Measurements from ENCODE around the gene CCNY.

CCNY gene

GRCh38 chr10:35486297-35486990, 150.1 kb downstream of the CCNY start:
- no peak for DNase-seq (ENCODE audit: low read depth in 2 of 2)

- DNase-seq (ENCODE audit: low read depth in 2 of 2) = no peak
Measured at GRCh38 chr10:35487336-35488034, 151.2 kb downstream of the CCNY start.

- DNase-seq (ENCODE audit: low read depth in 2 of 2) = no peak
Measured at GRCh38 chr10:35488228-35488627, 151.9 kb downstream of the CCNY start.

- DNase-seq (ENCODE audit: low read depth in 2 of 2) = no peak
Measured at GRCh38 chr10:35492386-35493195, 156.3 kb downstream of the CCNY start.

GRCh38 chr10:35493196-35494118, 157.1 kb downstream of the CCNY start:
- no peak for DNase-seq (ENCODE audit: low read depth in 2 of 2)

- DNase-seq (ENCODE audit: low read depth in 2 of 2) = no peak
Measured at GRCh38 chr10:35495521-35496119, 159.3 kb downstream of the CCNY start.

- DNase-seq (ENCODE audit: low read depth in 2 of 2) = no peak
Measured at GRCh38 chr10:35497909-35498308, 161.6 kb downstream of the CCNY start.

- DNase-seq (ENCODE audit: low read depth in 2 of 2) = no peak
Measured at GRCh38 chr10:35498693-35499092, 162.4 kb downstream of the CCNY start.

GRCh38 chr10:35501923-35502322, 165.6 kb downstream of the CCNY start:
- no peak for DNase-seq (ENCODE audit: low read depth in 2 of 2)

GRCh38 chr10:35502692-35503091, 166.4 kb downstream of the CCNY start:
- no peak for DNase-seq (ENCODE audit: low read depth in 2 of 2)

- DNase-seq (ENCODE audit: low read depth in 2 of 2) = no peak
Measured at GRCh38 chr10:35503578-35503977, 167.3 kb downstream of the CCNY start.

GRCh38 chr10:35504132-35504531, 167.8 kb downstream of the CCNY start:
- no peak for DNase-seq (ENCODE audit: low read depth in 2 of 2)

GRCh38 chr10:35505241-35505873, 169.0 kb downstream of the CCNY start:
- DNase-seq (ENCODE audit: low read depth in 2 of 2) = no peak

- DNase-seq (ENCODE audit: low read depth in 2 of 2) = no peak
Measured at GRCh38 chr10:35506741-35507140, 170.4 kb downstream of the CCNY start.

- DNase-seq (ENCODE audit: low read depth in 2 of 2) = no peak
Measured at GRCh38 chr10:35507519-35508109, 171.3 kb downstream of the CCNY start.

GRCh38 chr10:35508647-35509046, 172.3 kb downstream of the CCNY start:
- no peak for DNase-seq (ENCODE audit: low read depth in 2 of 2)

- no peak for DNase-seq (ENCODE audit: low read depth in 2 of 2)
Measured at GRCh38 chr10:35510891-35511290, 174.6 kb downstream of the CCNY start.

GRCh38 chr10:35511647-35512046, 175.3 kb downstream of the CCNY start:
- no peak for DNase-seq (ENCODE audit: low read depth in 2 of 2)

GRCh38 chr10:35516102-35516670, 179.9 kb downstream of the CCNY start:
- DNase-seq (ENCODE audit: low read depth in 2 of 2) = no peak

All from stimulated activated CD4-positive, alpha-beta T cell treated with anti-CD3 and anti-CD28 coated beads, Interleukin-1b, Interleukin-23, amount 100 ng/mL, for 4 hours (primary cell).